ENCODE measurements around the gene NEURL3.

NEURL3 gene

GRCh38 chr2:96550787-96551604, 45.8 kb upstream of the NEURL3 start:
- TF ChIP-seq CTCF (IDR thresholded peaks at IDR 0.05; ENCODE audit: control insufficient read depth, insufficient read depth, low read depth, low read length, missing control alignments), result no peak
- H3K4me3 ChIP-seq (ENCODE audit: control insufficient read depth, low read depth, low read length), result no peak overlapping the region
- no peak for DNase-seq (ENCODE audit: low read depth)

- H3K4me3 ChIP-seq (ENCODE audit: control insufficient read depth, low read depth, low read length), result no peak overlapping the region
- no peak for DNase-seq (ENCODE audit: low read depth)
- no peak for TF ChIP-seq CTCF (IDR thresholded peaks at IDR 0.05; ENCODE audit: control insufficient read depth, insufficient read depth, low read depth, low read length, missing control alignments)
Measured at GRCh38 chr2:96549967-96550786, 45.0 kb upstream of the NEURL3 start.

- no peak for TF ChIP-seq CTCF (IDR thresholded peaks at IDR 0.05; ENCODE audit: control insufficient read depth, insufficient read depth, low read depth, low read length, missing control alignments)
- no peak for DNase-seq (ENCODE audit: low read depth)
- no peak overlapping the region for H3K4me3 ChIP-seq (ENCODE audit: control insufficient read depth, low read depth, low read length)
Measured at GRCh38 chr2:96549466-96549785, 44.3 kb upstream of the NEURL3 start.

GRCh38 chr2:96548558-96549465, 43.7 kb upstream of the NEURL3 start:
- no peak overlapping the region for H3K4me3 ChIP-seq (ENCODE audit: control insufficient read depth, low read depth, low read length)
- no peak for DNase-seq (ENCODE audit: low read depth)
- TF ChIP-seq CTCF (IDR thresholded peaks at IDR 0.05; ENCODE audit: control insufficient read depth, insufficient read depth, low read depth, low read length, missing control alignments), result no peak

GRCh38 chr2:96547731-96548171, 42.6 kb upstream of the NEURL3 start:
- peak; percentile 7 for TF ChIP-seq CTCF (IDR thresholded peaks at IDR 0.05; ENCODE audit: control insufficient read depth, insufficient read depth, low read depth, low read length, missing control alignments)
- DNase-seq (ENCODE audit: low read depth), result no peak
- no peak overlapping the region for H3K4me3 ChIP-seq (ENCODE audit: control insufficient read depth, low read depth, low read length)

- H3K4me3 ChIP-seq (ENCODE audit: control insufficient read depth, low read depth, low read length), result no peak overlapping the region
- DNase-seq (ENCODE audit: low read depth), result no peak
- TF ChIP-seq CTCF (IDR thresholded peaks at IDR 0.05; ENCODE audit: control insufficient read depth, insufficient read depth, low read depth, low read length, missing control alignments), result no peak
Measured at GRCh38 chr2:96547203-96547641, 42.1 kb upstream of the NEURL3 start.

Measured in AG09309 (cell line).